ENCODE data around the gene LRRC55.

The LRRC55 gene

GRCh38 chr11:57144075-57144474 lies 37.7 kb upstream of the LRRC55 start:
- no peak for TF ChIP-seq CTCF (IDR thresholded peaks at IDR 0.05; ENCODE audit: low read depth, low read length)
- in situ Hi-C loops (cut with HindIII; ENCODE audit: low sequenced_read_pairs): no loop called here
- DNase-seq (ENCODE audit: low read depth, low spot score): no peak
- no peak overlapping the region for H3K4me3 ChIP-seq (ENCODE audit: low read depth, low read length)

- in situ Hi-C loops (cut with HindIII; ENCODE audit: low sequenced_read_pairs): no loop called here
- no peak overlapping the region for H3K4me3 ChIP-seq (ENCODE audit: low read depth, low read length)
- TF ChIP-seq CTCF (IDR thresholded peaks at IDR 0.05; ENCODE audit: low read depth, low read length): no peak
- DNase-seq (ENCODE audit: low read depth, low spot score): no peak
Measured at GRCh38 chr11:57144531-57145320, 37.0 kb upstream of the LRRC55 start.

DNA sequence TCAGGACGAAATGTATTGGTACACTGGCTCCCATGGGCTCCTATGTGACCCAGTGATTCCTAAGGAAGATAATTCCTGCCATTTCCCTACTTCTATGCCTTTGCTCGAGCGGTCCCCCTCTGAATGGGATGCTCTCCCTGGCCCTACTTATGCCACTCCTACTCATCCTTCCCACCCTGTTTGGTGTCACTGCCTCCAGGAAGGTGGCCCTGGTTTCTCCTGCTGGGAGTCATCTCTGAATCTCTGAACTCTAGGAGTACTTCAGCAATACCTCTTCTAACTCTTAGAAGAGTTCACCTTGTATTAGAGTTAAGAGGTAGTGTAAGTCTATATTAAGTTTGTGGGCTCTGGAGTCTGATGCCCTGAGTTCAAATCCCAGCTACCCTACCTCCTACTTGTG lies 35.5 kb upstream of the LRRC55 start:
- DNase-seq (ENCODE audit: low read depth, low spot score): no peak
- H3K4me3 ChIP-seq (ENCODE audit: low read depth, low read length): no peak overlapping the region
- TF ChIP-seq CTCF (IDR thresholded peaks at IDR 0.05; ENCODE audit: low read depth, low read length): no peak
- in situ Hi-C loops (cut with HindIII; ENCODE audit: low sequenced_read_pairs): no loop called here

GRCh38 chr11:57148621-57149020 lies 33.1 kb upstream of the LRRC55 start:
- no peak overlapping the region for H3K4me3 ChIP-seq (ENCODE audit: low read depth, low read length)
- in situ Hi-C loops (cut with HindIII; ENCODE audit: low sequenced_read_pairs): no loop called here
- TF ChIP-seq CTCF (IDR thresholded peaks at IDR 0.05; ENCODE audit: low read depth, low read length): no peak
- DNase-seq (ENCODE audit: low read depth, low spot score): no peak

- no peak for TF ChIP-seq CTCF (IDR thresholded peaks at IDR 0.05; ENCODE audit: low read depth, low read length)
- no peak for DNase-seq (ENCODE audit: low read depth, low spot score)
- in situ Hi-C loops (cut with HindIII; ENCODE audit: low sequenced_read_pairs): no loop called here
- no peak overlapping the region for H3K4me3 ChIP-seq (ENCODE audit: low read depth, low read length)
Measured at GRCh38 chr11:57150454-57150917, 31.3 kb upstream of the LRRC55 start.

DNA sequence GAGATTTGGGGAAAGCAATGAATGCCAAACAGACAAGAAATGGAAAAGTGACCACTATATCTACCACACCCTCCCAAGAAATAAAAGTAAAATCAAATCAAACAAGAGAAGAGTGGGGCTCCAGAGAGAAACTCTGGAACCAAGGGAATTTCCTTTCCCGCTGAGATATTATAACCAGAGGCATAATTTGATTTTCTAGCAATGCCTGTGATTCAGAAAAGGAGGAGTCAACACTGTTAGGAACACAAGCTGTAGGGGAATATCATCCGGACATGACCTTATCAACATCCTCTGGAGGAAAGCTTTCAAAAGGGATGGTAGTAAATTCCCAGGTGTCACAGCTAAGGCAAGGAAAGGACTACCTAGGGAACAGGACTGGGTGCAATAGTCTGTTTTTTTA lies 29.6 kb upstream of the LRRC55 start:
- no peak overlapping the region for H3K4me3 ChIP-seq (ENCODE audit: low read depth, low read length)
- in situ Hi-C loops (cut with HindIII; ENCODE audit: low sequenced_read_pairs): no loop called here
- no peak for DNase-seq (ENCODE audit: low read depth, low spot score)
- TF ChIP-seq CTCF (IDR thresholded peaks at IDR 0.05; ENCODE audit: low read depth, low read length): no peak

Measured in astrocyte of the spinal cord (primary cell).